ENCODE results near the gene USH2A. TPM values are rescaled to one million over a fixed set of nuclear protein-coding genes. Genes with fewer than 3 reads are reported as not detected.

USH2A gene
- total RNA-seq, 4 donors from 2014 or later = under 0.01 to 1.0 (median under 0.01) TPM; not detected in 1

DNA sequence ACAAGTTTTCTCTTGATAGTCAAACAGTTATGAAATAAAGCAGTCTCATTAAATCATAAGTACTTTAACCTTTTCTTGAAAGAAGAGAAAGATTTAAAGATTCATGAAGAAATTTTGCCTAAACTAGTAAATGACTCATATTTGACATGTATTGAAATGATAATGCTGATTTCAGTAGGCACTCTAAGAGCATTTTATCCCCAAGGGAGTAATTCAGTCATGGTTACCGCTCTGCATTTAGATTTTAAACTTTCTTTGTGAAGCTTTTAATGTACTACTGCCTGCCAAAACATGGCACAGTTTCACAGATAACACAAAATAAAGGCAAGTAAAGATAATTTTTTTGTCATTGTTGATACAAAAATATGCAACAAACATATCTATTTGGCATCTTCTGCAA, 6.8 kb downstream of the USH2A start:
- H3K9me3 ChIP-seq = no peaks in the 10 kb centered on the region
- H3K4me3 ChIP-seq = no peak overlapping the region
- no peaks in the 10 kb centered on the region for H3K36me3 ChIP-seq
- H3K4me1 ChIP-seq = no peaks in the 10 kb centered on the region
- TF ChIP-seq EP300 (IDR thresholded peaks at IDR 0.05) (no peak), POLR2A (IDR thresholded peaks at IDR 0.05) (no peak)
- TF ChIP-seq, protein P1, sequence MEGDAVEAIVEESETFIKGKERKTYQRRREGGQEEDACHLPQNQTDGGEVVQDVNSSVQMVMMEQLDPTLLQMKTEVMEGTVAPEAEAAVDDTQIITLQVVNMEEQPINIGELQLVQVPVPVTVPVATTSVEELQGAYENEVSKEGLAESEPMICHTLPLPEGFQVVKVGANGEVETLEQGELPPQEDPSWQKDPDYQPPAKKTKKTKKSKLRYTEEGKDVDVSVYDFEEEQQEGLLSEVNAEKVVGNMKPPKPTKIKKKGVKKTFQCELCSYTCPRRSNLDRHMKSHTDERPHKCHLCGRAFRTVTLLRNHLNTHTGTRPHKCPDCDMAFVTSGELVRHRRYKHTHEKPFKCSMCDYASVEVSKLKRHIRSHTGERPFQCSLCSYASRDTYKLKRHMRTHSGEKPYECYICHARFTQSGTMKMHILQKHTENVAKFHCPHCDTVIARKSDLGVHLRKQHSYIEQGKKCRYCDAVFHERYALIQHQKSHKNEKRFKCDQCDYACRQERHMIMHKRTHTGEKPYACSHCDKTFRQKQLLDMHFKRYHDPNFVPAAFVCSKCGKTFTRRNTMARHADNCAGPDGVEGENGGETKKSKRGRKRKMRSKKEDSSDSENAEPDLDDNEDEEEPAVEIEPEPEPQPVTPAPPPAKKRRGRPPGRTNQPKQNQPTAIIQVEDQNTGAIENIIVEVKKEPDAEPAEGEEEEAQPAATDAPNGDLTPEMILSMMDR (IDR thresholded peaks at IDR 0.05) = no peak
- WGBS, 2 donors = 66 to 67% methylated on average over 1 of the region's 1 CpG
- no peaks in the 10 kb centered on the region for H3K27me3 ChIP-seq
- H3K27ac ChIP-seq = no peak overlapping the region
- no peak for DNase-seq (ENCODE audit: low spot score in 2 of 2)

GRCh38 chr1:216410026-216410425, 13.2 kb downstream of the USH2A start:
- no peaks in the 10 kb centered on the region for H3K9me3 ChIP-seq
- H3K4me1 ChIP-seq = no peaks in the 10 kb centered on the region
- 80 to 89% methylated on average over 4 of the region's 4 CpGs for WGBS, 2 donors
- H3K27ac ChIP-seq = no peak overlapping the region
- DNase-seq (ENCODE audit: low spot score in 2 of 2) = no peak
- H3K36me3 ChIP-seq = no peaks in the 10 kb centered on the region
- H3K4me3 ChIP-seq = no peak overlapping the region
- no peak for TF ChIP-seq POLR2A (IDR thresholded peaks at IDR 0.05)
- TF ChIP-seq, protein P1 (IDR thresholded peaks at IDR 0.05) = no peak
- TF ChIP-seq EP300 (IDR thresholded peaks at IDR 0.05) = no peak
- no peaks in the 10 kb centered on the region for H3K27me3 ChIP-seq

DNA sequence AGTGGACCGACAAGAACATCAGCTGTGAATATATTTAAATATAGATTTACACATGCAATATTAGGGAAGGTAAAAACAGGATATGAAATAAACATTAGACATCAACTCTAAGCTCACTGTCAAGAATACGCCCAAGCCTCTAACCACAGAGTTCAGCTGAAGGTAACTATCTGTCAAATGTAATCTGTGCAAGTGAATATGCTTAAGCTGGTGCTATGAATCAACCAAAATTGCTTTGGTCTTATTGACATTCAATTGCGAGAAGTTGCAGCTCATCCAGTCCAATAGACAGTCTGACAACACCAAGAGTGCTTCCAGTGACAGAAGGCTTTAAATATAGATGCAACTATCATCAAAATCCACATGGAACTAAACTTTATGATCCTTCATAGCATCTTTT, 32.3 kb downstream of the USH2A start:
- WGBS, 2 donors = 85 to 86% methylated on average over 3 of the region's 3 CpGs

DNA sequence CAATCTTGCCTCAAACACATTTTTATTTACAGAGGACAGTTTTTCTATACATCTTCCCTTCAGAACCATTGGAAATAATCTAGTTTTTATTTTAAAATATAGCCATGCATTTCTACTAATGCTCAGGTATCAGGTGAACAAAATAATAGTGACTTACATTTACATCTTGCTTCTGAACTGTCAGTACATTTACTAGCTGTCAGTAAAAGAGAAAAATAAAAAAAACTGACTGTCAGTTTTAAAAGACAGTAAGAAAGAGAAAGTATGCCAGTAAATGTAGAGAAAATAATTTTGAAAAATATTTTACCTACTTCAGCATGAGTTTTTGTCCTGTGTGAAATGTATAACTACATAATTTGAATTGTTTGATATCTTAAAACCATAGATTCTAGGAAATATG, 33.5 kb downstream of the USH2A start:
- Histone ChIP-seq H3K27me3 (no peaks in the 10 kb centered on the region), H3K27ac (no peak overlapping the region), H3K36me3 (no peaks in the 10 kb centered on the region), H3K9me3 (no peaks in the 10 kb centered on the region), H3K4me3 (no peak overlapping the region), H3K4me1 (no peaks in the 10 kb centered on the region)
- TF ChIP-seq, protein P1 (IDR thresholded peaks at IDR 0.05) = no peak
- no peak for TF ChIP-seq POLR2A (IDR thresholded peaks at IDR 0.05)
- TF ChIP-seq EP300 (IDR thresholded peaks at IDR 0.05) = no peak
- no peak for DNase-seq (ENCODE audit: low spot score in 2 of 2)

More for the DNA sequence above, 32.3 kb downstream of the USH2A start:
- Histone ChIP-seq H3K27me3 (no peaks in the 10 kb centered on the region), H3K9me3 (no peaks in the 10 kb centered on the region), H3K36me3 (no peaks in the 10 kb centered on the region), H3K4me1 (no peaks in the 10 kb centered on the region), H3K27ac (no peak overlapping the region), H3K4me3 (no peak overlapping the region)
- DNase-seq (ENCODE audit: low spot score in 2 of 2) = no peak
- TF ChIP-seq, protein P1 (IDR thresholded peaks at IDR 0.05) = no peak
- TF ChIP-seq EP300 (IDR thresholded peaks at IDR 0.05) (no peak), POLR2A (IDR thresholded peaks at IDR 0.05) (no peak)

DNA sequence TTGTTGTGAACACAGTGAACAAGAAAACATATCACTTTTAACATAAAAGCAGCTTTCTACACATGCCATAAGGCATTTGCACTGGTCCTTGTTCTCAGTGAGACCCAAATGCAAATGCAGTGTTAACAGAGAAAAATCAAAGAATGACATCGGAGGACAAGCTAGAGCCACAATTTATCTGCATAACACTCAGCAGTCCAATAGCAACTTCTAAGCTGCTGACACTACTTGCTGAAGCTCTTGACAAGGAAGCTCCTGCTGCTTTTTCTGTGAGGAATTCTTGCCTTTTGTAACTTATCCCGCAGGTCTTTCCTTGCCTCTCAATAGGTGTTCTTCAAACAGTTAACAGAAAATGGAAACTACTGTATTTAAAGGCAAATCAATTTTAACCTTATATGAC, 34.7 kb downstream of the USH2A start:
- Histone ChIP-seq H3K27ac (no peak overlapping the region), H3K9me3 (no peaks in the 10 kb centered on the region), H3K4me1 (no peaks in the 10 kb centered on the region), H3K4me3 (no peak overlapping the region), H3K27me3 (no peaks in the 10 kb centered on the region), H3K36me3 (no peaks in the 10 kb centered on the region)
- no peak for TF ChIP-seq EP300 (IDR thresholded peaks at IDR 0.05)
- TF ChIP-seq POLR2A (IDR thresholded peaks at IDR 0.05) = no peak
- TF ChIP-seq, protein P1 (IDR thresholded peaks at IDR 0.05) = no peak
- no peak for DNase-seq (ENCODE audit: low spot score in 2 of 2)
- WGBS, 2 donors = 15 to 18% methylated on average over 2 of the region's 2 CpGs

Measured in tibial nerve (tissue), 4 donors.